ENCODE measurements around the gene MPP2.
"Not testable (repeated sequence)": the region's sequence is repeated elsewhere in the genome, so short reads cannot be mapped to it uniquely, and the experiment has no call there.

Gene MPP2

DNA sequence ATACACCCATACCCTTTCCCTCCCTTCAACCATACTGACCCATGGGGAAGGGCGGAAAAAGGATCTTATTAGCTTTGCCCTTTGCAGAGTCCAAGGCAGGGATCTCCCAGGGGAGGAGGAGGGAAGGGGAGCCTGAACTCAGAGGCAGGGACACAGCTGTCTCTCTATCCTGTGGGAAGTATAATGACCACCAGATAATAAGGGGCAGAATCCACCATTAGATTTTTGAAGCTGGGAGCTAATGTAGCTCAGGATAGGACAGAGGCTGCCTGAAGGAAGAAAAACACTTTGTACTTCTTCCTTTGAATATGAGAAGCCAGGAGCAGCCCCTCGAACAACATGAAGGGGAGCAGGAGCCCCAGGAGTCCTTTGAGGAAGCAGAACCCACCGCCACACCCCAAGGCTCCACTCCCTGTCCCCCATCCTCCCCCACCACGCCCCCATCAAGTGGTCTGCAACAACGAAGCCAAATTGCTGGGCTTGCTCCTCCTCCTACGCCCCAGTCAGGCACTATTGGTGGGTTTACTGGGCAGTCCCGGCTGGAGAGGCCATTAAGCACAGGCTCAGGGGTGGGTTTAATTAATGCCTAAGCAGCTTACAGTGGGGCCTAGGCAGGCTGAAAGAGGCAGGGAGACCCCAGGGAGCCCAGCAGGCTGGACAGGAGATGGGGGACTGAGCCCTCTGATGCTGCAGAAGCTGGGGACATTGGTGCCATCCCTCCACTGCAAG, 5.3 kb downstream of the MPP2 start:
- DNase-seq (ENCODE audit: low read depth, low spot score): no peak

DNA sequence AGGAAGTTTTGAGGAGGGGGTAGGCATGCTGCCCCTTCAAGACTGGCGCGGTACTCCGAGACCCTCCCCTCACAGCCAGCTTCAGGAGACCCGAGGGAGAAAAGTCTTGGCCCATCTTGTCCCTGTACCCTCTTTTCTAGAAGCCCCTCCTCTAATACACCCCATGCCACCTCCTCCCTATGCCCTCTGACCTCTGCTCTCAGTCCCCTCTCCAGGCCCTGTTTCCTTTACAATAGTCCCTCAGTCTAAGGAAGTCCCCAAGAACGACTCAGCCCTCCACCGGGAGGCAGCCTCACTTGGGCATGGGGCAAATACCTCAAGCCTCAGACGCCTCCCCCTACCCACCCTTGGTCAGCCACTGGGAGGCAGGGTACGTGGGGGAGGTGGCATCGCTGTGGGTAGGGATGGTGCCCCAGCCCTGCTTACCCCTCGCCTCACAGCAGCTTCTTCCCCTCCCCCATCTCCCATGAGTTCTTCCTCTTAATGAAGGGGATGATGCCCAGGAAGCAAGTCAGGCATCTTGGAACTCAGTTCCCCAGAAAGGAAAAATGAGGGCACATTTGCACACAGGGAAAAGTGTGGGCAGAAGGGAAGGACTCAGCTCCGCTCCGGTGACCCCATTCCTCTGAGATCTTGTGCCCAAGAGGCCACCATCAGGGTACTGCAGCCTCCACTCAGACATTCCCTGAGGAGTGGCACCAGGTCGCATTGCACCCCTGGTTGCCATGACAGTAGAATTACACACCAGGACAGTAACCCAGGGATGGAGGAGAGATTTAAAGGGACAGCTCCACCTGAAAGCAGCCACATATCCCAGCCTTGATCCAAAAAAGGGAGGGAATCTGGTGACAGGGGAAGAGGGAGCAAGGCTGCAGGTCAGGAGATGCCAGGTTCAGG, 6.2 kb downstream of the MPP2 start:
- no peak for DNase-seq (ENCODE audit: low read depth, low spot score)

- peak; percentile 57 for DNase-seq (ENCODE audit: low read depth, low spot score)
These were observed 7.0 kb downstream of the MPP2 start for GRCh38 chr17:43900183-43900857.

- no peak for DNase-seq (ENCODE audit: low read depth, low spot score)
These were observed 8.9 kb downstream of the MPP2 start for GRCh38 chr17:43898446-43898845.

GRCh38 chr17:43897831-43898230, 9.5 kb downstream of the MPP2 start:
- no peak for DNase-seq (ENCODE audit: low read depth, low spot score)

GRCh38 chr17:43894494-43894893, 12.8 kb downstream of the MPP2 start:
- DNase-seq (ENCODE audit: low read depth, low spot score): not testable (repeated sequence)

GRCh38 chr17:43892647-43892952, 14.7 kb downstream of the MPP2 start:
- DNase-seq (ENCODE audit: low read depth, low spot score): no peak

DNA sequence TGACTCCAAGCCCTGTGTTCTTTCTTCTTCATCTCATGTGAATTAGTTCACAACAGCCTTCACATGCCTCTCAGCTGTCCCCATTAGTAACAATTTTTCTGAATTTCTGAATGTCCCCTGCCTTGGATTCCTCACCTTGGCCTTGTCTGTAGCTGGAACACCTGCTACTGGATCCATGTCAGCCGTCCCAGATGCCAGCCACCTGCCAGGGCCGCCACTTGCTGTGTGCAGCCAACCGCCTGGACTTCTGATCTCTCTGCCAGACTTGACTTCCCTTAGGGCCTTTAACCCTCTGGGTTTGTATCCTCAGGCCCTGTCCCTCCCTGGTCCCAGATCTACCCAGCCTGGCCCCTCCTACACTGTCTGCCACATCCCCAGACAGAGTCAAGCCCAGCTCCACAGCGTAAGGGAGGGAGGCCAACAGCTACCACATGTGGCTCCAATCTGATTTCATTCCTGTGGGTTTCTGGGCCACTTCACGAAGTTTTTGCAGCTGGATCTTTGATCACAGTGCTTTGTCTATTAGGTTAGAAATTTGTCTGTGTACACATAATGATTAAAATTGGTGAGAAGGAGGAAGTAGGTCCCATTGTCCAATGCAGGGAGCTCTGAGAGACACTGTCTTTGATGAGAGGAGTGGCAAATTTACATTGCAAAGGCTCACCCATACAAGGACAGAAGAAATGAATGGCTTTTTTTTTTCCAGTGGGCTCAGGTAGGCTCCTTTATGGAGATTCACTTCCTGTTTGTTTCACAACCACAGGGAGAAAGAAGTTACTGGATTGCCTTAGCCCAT, 15.3 kb downstream of the MPP2 start:
- no peak for DNase-seq (ENCODE audit: low read depth, low spot score)

- no peak for DNase-seq (ENCODE audit: low read depth, low spot score)
These were observed 17.1 kb downstream of the MPP2 start for GRCh38 chr17:43890240-43890639.

DNA sequence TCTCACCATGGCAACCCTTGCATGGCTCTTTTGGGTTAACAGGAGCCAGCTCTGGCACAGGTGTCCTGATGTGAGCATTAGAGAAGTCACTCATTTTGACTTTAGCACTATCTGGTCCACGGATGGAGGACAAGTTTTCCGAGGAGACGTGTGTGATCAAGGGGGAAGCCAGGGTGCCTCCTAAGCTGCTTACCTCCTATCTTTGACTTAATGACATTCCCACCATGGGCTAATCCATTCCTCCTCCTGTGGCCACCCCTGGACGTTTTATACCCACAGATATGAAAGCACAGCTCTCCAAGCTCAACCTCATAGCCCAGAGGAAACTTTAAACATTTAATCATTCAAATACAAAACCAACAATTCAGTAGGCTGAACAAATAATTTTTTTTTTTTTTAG, 18.8 kb downstream of the MPP2 start:
- no peak for DNase-seq (ENCODE audit: low read depth, low spot score)

GRCh38 chr17:43882761-43883415, 24.4 kb downstream of the MPP2 start:
- DNase-seq (ENCODE audit: low read depth, low spot score): no peak

- no peak for DNase-seq (ENCODE audit: low read depth, low spot score)
These were observed 25.4 kb downstream of the MPP2 start for GRCh38 chr17:43881758-43882505.

DNA sequence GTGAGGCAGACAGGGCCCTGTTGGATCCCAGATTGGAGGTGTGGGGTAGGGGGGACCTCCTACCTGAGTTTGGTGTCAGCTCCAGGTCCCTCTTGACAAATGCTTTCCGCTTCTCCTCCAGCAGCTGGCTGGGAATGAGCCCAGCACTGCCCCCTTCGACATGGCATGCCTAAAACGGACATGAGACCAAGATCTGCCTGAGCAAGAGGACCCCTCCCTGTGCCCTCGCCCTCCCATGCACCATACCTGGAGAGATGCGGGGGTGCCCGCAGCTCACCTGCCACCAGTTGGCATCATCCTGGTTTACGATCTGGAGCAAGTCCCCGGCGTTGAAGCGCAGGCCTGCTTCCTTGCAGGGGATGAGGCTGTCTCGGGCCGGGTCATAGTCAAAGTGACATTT, 26.2 kb downstream of the MPP2 start:
- DNase-seq (ENCODE audit: low read depth, low spot score): no peak

DNA sequence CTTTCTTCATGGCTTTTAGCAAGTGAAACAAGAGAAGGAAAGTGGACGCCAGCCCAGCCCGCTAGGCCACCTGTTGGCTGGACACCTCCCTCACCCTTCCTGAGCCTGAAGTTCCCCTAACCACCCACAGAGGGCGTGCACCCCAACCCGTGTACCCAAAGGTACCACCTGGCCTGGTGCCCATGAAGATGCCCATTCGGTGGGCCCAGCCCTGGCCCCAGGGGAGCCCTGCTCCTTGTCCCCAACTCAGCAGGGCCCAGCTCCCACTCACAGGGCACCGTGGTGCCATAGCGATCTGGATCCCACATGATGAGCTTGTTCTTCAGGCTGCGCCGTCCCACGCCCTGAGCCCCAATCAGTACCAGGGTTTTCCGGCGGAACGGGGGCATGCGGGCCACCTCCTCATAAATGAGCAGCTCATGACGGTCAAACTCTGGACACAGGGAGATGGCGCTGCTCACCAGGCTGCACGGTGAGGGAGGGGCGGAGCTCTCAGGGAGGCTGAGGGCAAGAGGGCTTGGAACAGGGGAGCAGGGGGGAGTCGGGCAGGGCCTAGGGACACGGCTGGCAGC, 26.8 kb downstream of the MPP2 start:
- DNase-seq (ENCODE audit: low read depth, low spot score): peak; percentile 8

- no peak for DNase-seq (ENCODE audit: low read depth, low spot score)
These were observed 27.5 kb downstream of the MPP2 start for GRCh38 chr17:43879723-43880419.

DNA sequence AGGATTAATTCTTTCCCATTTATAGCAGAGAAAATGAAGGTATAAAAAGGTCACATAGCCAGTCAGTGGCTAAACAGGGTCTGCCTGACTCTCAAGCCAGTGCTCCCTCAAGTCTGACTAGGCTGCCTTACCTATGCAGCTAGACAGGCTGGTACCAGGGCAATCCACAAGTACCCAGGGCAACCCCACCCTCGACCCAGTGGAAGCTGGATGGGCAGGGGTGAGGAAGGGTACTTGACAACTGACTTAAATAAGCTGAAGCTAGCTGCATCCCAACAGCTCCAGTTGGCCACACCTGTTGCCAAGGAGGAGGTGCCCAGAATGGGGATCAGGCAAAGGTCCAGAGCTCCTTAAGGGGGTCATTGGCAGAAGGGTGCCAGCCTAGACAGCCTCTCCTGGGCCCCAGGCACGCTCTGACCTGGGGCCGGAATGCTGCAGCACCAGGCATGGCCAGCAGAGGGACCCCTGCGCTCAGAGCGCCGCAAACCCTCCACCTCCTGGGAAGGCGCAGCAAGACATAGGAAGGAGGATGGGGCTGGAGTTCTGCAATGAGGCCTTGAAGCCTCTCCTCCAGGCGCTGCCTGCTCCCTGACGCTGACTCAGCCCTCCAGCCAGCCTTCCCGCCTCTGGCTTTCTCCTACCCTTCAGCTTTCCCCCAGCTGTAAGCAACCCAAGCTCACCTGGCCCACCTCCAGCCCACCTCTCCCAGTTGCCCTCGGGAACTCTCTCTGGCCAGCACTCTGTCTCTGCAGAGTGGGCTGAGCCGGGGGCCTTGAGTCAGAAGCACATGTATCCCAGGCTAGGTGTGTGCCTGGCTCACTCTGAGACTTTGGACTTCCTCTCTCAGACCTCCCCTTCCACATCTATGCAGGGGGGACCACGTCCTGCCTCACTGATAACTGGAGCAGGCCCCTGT, 28.8 kb downstream of the MPP2 start:
- DNase-seq (ENCODE audit: low read depth, low spot score): peak; percentile 21

DNA sequence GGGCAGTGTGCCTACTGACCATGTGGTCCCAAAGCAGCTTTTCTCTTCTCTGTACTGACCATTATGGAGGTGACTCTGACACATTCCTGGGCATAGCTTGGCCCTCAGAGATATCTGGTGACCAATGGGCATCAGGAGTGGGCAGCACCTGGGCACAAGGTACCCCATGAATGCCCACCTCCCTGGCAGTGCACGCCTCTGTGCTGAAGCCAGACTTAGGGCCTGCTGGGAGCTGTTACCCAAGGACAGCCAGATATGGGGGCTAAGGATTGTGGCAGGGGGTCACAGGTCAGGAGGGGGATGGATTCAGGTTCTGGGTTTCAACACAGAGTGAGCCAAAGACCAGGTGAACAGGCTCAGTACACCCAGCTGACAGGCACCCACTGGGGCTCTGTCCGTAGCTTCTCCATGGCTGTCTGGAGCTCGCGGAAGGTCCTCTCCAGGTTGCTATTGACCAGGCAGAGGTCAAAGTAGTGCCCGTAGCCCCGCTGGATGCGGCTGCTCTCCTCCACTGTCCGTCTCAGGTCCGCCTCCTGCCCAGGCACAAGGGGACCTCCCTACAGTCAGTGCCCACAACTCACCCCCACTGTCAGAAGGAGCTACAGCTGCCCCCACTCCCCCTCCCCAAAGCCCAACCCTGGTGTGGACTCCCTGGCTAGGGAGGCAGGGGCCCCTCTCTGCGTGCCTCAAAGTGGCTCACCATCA, 29.7 kb downstream of the MPP2 start:
- DNase-seq (ENCODE audit: low read depth, low spot score): no peak

- no peak for DNase-seq (ENCODE audit: low read depth, low spot score)
These were observed 30.3 kb downstream of the MPP2 start for GRCh38 chr17:43877031-43877430.

Data from activated CD4-positive, CD25-positive, alpha-beta regulatory T cell treated with anti-CD3 and anti-CD28 coated beads, Interleukin-2, amount 50 U/mL, for 16 hours (primary cell).